Type B pancreatic cell (in vitro differentiated cells): Measurements from ENCODE around the gene SH3BP1. TPM values are rescaled to one million over a fixed set of nuclear protein-coding genes. Genes with fewer than 3 reads are reported as not detected.

Source experiments
- DNase-seq: peaks from one replicate; pipeline ENCODE4 v3.0.0; 2021; ENCODE audit warnings: mixed read lengths; ENCODE audit not compliant: unreplicated experiment; ENCODE audit errors: extremely low spot score
- H3K27ac Mint-ChIP-seq: 2 replicates; pipeline ENCODE4 v1.8.0; 2021; ENCODE audit warnings: mild to moderate bottlenecking, mixed read lengths
- H3K27me3 Mint-ChIP-seq: 2 replicates; pipeline ENCODE4 v1.8.0; 2021; ENCODE audit warnings: mixed read lengths
- H3K36me3 Mint-ChIP-seq: 2 replicates; pipeline ENCODE4 v1.8.0; 2021; ENCODE audit warnings: mixed read lengths
- H3K4me1 Mint-ChIP-seq: one replicate; pipeline ENCODE4 v1.8.0; 2021; ENCODE audit warnings: mixed read lengths; ENCODE audit not compliant: unreplicated experiment
- H3K4me3 Mint-ChIP-seq: 2 replicates; pipeline ENCODE4 v1.8.0; 2021; ENCODE audit warnings: mild to moderate bottlenecking, mixed read lengths
- H3K9me3 Mint-ChIP-seq: 2 replicates; pipeline ENCODE4 v1.8.0; 2021; ENCODE audit warnings: mixed read lengths
- total RNA-seq: library from RNA; stranded (reverse); gene quantifications from 2 replicates; pipeline ENCODE4 v1.2.1, GENCODE V29; 2021; ENCODE audit warnings: low replicate concordance
- TF ChIP-seq, protein P1 (sequence below): fragments of 200-600 bp; sonication (generic); conservative IDR thresholded peaks from 2 replicates; pipeline ENCODE4 v1.5.0; 2021; ENCODE audit warnings: antibody characterized with exemption, mild to moderate bottlenecking

Gene SH3BP1
- total RNA-seq, 1 donor from 2014 or later, result 30.0 TPM

DNA sequence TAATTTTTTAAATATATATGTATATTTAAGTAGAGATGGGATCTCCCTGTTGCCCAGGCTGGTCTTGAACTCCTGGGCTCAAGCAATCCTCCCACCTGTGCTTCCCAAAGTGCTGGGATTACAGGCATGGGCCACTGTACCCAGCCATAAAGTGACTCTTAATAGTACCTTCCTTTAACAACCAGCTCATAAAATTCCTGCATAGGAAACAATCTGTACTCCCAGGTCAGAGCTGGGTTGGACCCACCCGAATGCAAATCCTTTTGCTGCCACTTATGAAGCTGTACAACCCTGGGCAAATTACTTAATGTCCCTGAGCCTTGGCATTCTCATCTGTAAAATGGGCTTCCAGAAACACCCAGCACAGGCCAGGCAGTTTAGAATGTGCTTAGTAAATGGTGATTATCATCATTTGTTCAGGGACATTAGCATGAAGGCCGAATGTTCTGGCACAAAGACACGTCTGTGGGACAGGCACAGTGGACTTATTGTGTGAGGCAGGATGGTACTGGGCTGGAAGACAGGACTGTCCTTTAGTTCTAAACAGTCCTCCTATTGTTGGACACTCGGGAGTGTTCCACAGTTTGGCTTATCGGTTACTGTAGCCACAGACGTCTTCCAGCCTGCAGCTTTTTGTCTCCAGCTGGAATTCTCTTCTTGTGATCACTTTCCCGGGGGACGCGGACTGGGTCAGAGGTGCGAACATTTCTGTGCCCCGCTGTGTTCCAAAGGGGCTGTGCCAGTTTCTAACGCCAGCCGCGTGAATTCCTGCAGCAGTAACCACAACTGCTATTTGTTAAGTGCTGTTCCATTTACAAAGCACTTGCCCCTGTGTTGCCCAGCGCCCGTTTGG is 25.0 kb downstream of the SH3BP1 start:
- no peaks in the 10 kb centered on the region for H3K27me3 Mint-ChIP-seq
- no peak overlapping the region for H3K27ac Mint-ChIP-seq
- no peak for DNase-seq
- peaks cover 33% of the 10 kb centered on the region for H3K4me1 Mint-ChIP-seq
- H3K36me3 Mint-ChIP-seq, result peaks cover 4% of the 10 kb centered on the region
- H3K9me3 Mint-ChIP-seq, result no peaks in the 10 kb centered on the region
- TF ChIP-seq, protein P1, sequence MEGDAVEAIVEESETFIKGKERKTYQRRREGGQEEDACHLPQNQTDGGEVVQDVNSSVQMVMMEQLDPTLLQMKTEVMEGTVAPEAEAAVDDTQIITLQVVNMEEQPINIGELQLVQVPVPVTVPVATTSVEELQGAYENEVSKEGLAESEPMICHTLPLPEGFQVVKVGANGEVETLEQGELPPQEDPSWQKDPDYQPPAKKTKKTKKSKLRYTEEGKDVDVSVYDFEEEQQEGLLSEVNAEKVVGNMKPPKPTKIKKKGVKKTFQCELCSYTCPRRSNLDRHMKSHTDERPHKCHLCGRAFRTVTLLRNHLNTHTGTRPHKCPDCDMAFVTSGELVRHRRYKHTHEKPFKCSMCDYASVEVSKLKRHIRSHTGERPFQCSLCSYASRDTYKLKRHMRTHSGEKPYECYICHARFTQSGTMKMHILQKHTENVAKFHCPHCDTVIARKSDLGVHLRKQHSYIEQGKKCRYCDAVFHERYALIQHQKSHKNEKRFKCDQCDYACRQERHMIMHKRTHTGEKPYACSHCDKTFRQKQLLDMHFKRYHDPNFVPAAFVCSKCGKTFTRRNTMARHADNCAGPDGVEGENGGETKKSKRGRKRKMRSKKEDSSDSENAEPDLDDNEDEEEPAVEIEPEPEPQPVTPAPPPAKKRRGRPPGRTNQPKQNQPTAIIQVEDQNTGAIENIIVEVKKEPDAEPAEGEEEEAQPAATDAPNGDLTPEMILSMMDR, result no peak
- H3K4me3 Mint-ChIP-seq, result no peak overlapping the region

DNA sequence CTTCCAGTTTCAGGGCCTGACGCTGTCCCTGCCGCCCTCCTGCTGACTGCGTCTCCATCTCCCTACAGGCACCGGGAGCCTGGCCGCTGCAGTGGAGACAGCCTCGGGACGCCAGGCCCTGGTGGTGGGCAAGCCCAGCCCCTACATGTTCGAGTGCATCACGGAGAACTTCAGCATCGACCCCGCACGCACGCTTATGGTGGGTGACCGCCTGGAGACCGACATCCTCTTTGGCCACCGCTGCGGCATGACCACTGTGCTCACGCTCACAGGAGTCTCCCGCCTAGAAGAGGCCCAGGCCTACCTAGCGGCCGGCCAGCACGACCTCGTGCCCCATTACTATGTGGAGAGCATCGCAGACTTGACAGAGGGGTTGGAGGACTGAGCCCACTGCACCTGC is 26.0 kb downstream of the SH3BP1 start:
- no peak for DNase-seq
- peaks cover 6% of the 10 kb centered on the region for H3K36me3 Mint-ChIP-seq
- peaks cover 23% of the 10 kb centered on the region for H3K4me1 Mint-ChIP-seq
- TF ChIP-seq, protein P1, result no peak
- no peak overlapping the region for H3K27ac Mint-ChIP-seq
- no peak overlapping the region for H3K4me3 Mint-ChIP-seq
- H3K27me3 Mint-ChIP-seq, result no peaks in the 10 kb centered on the region
- H3K9me3 Mint-ChIP-seq, result no peaks in the 10 kb centered on the region

DNA sequence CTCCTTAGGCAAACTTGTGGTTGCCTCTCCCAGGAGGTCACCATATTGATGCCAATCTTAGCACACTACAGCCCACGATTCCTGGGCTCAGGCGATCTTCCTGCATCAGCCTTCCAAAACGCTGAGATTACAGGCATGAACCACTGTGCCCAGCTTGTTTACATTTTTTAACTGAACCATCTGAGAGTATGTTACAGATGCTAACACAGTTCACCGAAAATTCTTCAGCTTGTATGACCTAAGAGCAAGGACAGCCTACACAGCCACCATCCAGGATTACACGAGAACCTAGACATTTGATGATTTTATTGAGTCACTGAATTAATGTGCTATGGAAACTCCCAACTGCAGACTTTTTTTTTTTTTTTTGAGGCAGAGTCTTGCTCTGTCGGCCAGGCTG is 30.1 kb downstream of the SH3BP1 start:
- Mint-ChIP-seq H3K4me3 (no peak overlapping the region), H3K27ac (no peak overlapping the region), H3K36me3 (peaks cover 6% of the 10 kb centered on the region), H3K9me3 (no peaks in the 10 kb centered on the region), H3K27me3 (no peaks in the 10 kb centered on the region), H3K4me1 (peaks cover 9% of the 10 kb centered on the region)
- no peak for DNase-seq
- TF ChIP-seq, protein P1, result no peak

DNA sequence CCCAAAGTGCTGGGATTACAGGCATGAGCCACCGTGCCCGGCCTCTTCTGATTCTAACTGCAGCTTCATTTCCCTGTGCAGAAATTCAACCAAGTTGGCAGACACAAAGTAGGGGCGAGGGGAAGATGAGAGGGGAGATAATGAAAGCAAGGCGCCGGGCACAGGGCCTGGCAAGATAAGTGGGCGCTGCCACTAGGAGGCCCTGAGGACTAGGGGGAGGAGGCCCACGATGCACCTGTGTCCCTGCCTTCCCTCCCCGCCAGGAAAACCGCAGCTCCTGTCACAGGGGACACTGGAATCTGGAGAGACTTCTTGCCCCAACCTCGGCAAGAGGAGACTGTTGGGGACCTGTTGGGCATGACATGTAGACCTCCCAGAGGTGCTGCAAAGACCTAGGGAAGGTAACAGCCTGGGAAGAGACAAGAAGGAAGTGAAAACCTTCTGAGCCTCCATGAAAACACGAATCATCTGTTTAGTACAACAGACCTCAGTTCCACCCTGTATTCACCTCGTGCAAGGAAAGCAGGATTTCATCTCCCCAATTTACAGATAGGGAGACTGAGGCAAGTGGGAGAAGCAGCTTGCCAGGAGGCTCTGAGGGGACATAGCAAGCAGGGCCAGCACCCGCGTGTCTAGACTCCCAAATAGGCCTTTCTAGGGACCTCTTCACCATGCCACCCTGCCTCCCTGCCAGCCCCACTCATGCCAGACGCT is 32.9 kb downstream of the SH3BP1 start:
- Mint-ChIP-seq H3K27ac (no peak overlapping the region), H3K36me3 (peaks cover 3% of the 10 kb centered on the region), H3K4me1 (peaks cover 14% of the 10 kb centered on the region), H3K4me3 (no peak overlapping the region), H3K9me3 (no peaks in the 10 kb centered on the region), H3K27me3 (no peaks in the 10 kb centered on the region)
- DNase-seq, result no peak
- TF ChIP-seq, protein P1, result no peak

DNA sequence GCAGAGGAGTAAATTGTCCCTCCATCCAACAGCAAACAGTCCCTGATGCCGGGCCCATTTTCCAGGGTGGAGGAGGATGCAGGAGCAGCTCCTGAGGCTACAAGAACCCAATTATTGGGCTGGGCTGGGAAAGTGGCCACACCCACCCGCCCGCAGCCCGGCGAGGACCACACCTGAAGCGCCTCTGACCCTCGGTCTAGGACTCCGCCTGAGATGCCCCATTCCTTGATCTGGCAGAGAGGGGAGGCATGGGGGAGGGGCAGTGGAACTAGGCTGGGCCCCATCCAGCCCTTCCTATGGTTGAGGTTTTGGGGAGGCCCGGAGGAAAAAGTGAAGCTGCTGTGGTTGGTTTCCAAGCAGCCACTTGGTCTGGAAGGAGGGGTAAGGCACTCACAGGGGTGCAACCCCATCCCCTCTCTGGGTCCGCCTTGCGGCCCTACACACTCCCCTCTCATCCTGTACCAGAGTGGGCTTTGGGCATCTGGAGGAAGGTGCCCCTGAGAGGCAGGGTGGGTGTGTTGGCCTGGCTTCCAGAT is 33.5 kb downstream of the SH3BP1 start:
- DNase-seq, result no peak
- H3K27ac Mint-ChIP-seq, result no peak overlapping the region
- peaks cover 3% of the 10 kb centered on the region for H3K36me3 Mint-ChIP-seq

More for the DNA sequence above, 33.5 kb downstream of the SH3BP1 start:
- Mint-ChIP-seq H3K4me3 (no peak overlapping the region), H3K9me3 (no peaks in the 10 kb centered on the region), H3K27me3 (no peaks in the 10 kb centered on the region), H3K4me1 (peaks cover 9% of the 10 kb centered on the region)
- TF ChIP-seq, protein P1, result no peak
